Testis (tissue), 3 donors: Measurements from ENCODE around the gene BRI3BP. TPM values are rescaled to one million over a fixed set of nuclear protein-coding genes. Genes with fewer than 3 reads are reported as not detected.

Experiments used
- DNase-seq: peaks from one replicate; pipeline ENCODE4 v3.0.0-alpha.2; 2019
- H3K27ac ChIP-seq, 2 donors: fragments of 200-600 bp; sonication (generic); one replicate each; pipeline ENCODE4 v1.5.1; 2019
- H3K27me3 ChIP-seq: fragments of 200-600 bp; sonication (generic); one replicate; pipeline ENCODE4 v1.5.1; 2019
- H3K36me3 ChIP-seq: fragments of 200-600 bp; sonication (generic); one replicate; pipeline ENCODE4 v1.5.1; 2017; ENCODE audit warnings: low read depth; ENCODE audit errors: missing control alignments
- H3K4me1 ChIP-seq: fragments of 200-600 bp; sonication (generic); one replicate; pipeline ENCODE4 v1.5.1; 2019
- H3K4me3 ChIP-seq, 2 donors: fragments of 200-600 bp; sonication (generic); one replicate each; pipeline ENCODE4 v1.5.1; 2017 to 2019
- H3K9me3 ChIP-seq: fragments of 200-600 bp; sonication (generic); one replicate; pipeline ENCODE4 v1.5.1; 2017
- POLR2A ChIP-seq: fragments of 450-650 bp; IDR thresholded peaks from one replicate; pipeline ENCODE4 v1.6.1; 2017; ENCODE audit warnings: antibody characterized with exemption, mild to moderate bottlenecking, moderate library complexity
- WGBS, 2 donors: methylation state at CpG; one replicate each; pipeline ENCODE4 v1.1.5; 2018; 5-methylcytosine and 5-hydroxymethylcytosine counted together
- intact Hi-C: fragments of 100-400 bp; cut with DNase I; formaldehyde crosslinking; loops from one replicate; pipeline ENCODE4 v1.15.1; 2023; ENCODE audit warnings: low total_unique reads
- polyA plus RNA-seq: library from polyadenylated mRNA; stranded (reverse); fragments of 350-450 nt; fragmentation: Illumina TruSeq; extraction: RNeasy Lipid Tissue Mini Kit (QIAGEN cat#74804); gene quantifications from one replicate; pipeline ENCODE4 v1.2.3, GENCODE V29; 2014; ENCODE audit warnings: low read depth, low replicate concordance; ENCODE audit not compliant: insufficient read depth
- total RNA-seq, 2 donors: library from RNA; depleted of rRNA; stranded (reverse); fragments of >200 nt; gene quantifications; one replicate each; pipeline ENCODE4 v1.2.3, GENCODE V29; 2016
- TF ChIP-seq, protein P1 (sequence below), 3 experiments: fragments of 450-650 bp in 2 of 3; fragments of 200-600 bp in 1 of 3; sonication (generic) in 1 of 3; IDR thresholded peaks; one replicate each; pipeline ENCODE4 v1.5.1; 2016 to 2019; ENCODE audit warnings: antibody characterized with exemption in 3 of 3, mild to moderate bottlenecking in 2 of 3, moderate library complexity in 1 of 3

The BRI3BP gene
- total and polyA plus RNA-seq, 3 donors from 2014 or later = 3.5 to 3.8 (median 3.5) TPM

DNA sequence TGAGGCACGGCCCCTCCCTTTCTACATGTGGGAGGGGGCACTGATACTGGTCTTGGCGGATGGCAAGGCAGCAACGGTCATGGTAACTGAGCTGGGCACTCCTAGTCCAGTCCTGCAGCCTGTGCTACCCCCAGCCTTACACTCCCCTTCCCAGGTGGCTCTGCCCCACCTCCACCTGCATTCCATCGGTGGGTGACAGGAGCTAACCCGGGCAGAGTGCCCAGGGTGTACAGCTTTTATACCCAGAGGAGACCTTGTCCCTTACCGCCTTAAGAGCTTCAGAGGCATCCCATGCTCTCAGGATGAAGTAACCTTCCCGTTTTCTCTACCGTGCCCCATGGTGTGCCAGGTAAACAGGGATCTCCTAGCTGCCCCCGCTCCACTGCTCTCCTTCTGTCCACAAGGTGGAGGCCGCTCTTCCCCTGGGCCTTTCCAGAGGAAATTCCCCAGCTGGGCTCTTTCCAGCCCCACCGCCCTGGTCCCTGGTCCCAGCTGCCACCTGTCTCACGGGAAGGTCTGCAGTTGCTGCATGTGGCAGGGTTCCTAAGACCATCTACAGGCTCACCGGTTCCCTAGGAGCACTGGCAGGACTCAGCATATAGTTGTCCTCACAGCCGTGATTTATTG is 20.5 kb downstream of the BRI3BP start:
- intact Hi-C loops = no loop called here
- H3K27ac ChIP-seq = no peak overlapping the region
- no peak for TF ChIP-seq POLR2A
- TF ChIP-seq, protein P1, sequence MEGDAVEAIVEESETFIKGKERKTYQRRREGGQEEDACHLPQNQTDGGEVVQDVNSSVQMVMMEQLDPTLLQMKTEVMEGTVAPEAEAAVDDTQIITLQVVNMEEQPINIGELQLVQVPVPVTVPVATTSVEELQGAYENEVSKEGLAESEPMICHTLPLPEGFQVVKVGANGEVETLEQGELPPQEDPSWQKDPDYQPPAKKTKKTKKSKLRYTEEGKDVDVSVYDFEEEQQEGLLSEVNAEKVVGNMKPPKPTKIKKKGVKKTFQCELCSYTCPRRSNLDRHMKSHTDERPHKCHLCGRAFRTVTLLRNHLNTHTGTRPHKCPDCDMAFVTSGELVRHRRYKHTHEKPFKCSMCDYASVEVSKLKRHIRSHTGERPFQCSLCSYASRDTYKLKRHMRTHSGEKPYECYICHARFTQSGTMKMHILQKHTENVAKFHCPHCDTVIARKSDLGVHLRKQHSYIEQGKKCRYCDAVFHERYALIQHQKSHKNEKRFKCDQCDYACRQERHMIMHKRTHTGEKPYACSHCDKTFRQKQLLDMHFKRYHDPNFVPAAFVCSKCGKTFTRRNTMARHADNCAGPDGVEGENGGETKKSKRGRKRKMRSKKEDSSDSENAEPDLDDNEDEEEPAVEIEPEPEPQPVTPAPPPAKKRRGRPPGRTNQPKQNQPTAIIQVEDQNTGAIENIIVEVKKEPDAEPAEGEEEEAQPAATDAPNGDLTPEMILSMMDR (IDR thresholded peaks at IDR 0.05) = no peak
- no peaks in the 10 kb centered on the region for H3K36me3 ChIP-seq
- H3K4me3 ChIP-seq = no peak overlapping the region
- H3K4me1 ChIP-seq = no peaks in the 10 kb centered on the region
- no peaks in the 10 kb centered on the region for H3K27me3 ChIP-seq
- 90 to 92% methylated on average over 13 to 14 of the region's 14 CpGs for WGBS, 2 donors
- H3K9me3 ChIP-seq = no peaks in the 10 kb centered on the region
- no peak for DNase-seq

DNA sequence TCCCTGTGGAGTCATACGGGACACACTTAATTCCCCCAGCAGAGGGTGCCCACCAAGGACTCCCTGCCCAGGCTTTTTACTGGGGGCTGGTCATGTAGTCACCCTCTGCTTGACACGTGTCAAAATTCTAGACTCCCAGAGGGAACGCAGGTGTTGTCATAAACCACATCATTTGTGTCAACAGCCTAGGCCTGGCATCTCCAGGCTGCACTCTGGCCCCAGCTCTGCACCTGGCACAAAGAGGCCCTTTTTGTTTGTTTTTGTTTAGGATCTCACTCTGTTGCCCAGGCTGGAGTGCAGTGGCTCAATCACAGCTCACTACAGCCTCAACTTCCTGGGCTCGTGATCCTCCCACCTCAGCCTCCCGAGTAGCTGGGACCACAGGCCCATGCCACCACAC is 21.1 kb downstream of the BRI3BP start:
- no peak overlapping the region for H3K27ac ChIP-seq
- intact Hi-C loops = no loop called here
- WGBS, 2 donors = 90 to 92% methylated on average over 4 to 5 of the region's 5 CpGs
- no peak for DNase-seq
- no peaks in the 10 kb centered on the region for H3K9me3 ChIP-seq
- no peaks in the 10 kb centered on the region for H3K36me3 ChIP-seq
- TF ChIP-seq POLR2A = no peak
- TF ChIP-seq, protein P1 (IDR thresholded peaks at IDR 0.05) = no peak
- H3K4me1 ChIP-seq = no peaks in the 10 kb centered on the region
- no peaks in the 10 kb centered on the region for H3K27me3 ChIP-seq
- no peak overlapping the region for H3K4me3 ChIP-seq

DNA sequence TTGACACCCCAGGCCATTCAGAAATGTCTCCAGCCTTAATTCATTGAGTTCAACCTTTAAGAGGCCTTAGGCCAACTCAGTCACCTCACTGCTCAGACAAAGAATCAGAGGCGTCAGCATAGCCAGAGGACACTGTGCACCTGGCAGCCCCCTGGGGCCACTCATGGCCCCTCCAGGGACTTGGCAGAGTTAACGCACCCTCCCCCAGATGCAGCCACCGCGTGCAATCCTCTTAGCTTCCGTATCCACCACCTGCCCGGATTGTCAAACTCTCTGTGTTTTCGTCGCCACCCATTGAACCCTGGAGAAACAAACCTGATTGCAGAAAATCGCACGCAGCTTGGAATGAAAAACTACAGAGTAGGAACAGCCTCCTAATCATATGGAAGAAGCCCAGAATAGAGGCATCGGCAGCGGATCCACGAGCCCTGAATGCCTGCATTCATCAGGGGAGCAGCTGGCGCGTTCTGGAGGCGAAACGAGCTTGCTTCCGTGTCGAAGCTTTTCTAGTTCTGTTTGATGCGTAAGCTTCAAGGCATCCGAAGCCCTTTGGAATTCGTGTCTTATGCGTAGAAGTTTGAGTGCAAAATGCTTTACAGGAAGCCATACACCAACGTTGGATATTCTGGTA is 22.4 kb downstream of the BRI3BP start:
- WGBS, 2 donors = 90 to 94% methylated on average over 24 of the region's 24 CpGs
- DNase-seq = no peak
- Histone ChIP-seq H3K36me3 (no peaks in the 10 kb centered on the region), H3K27ac (no peak overlapping the region), H3K9me3 (no peaks in the 10 kb centered on the region), H3K4me1 (no peaks in the 10 kb centered on the region), H3K27me3 (no peaks in the 10 kb centered on the region), H3K4me3 (no peak overlapping the region)
- TF ChIP-seq, protein P1 (IDR thresholded peaks at IDR 0.05) = no peak
- no peak for TF ChIP-seq POLR2A
- intact Hi-C loops = no loop called here

DNA sequence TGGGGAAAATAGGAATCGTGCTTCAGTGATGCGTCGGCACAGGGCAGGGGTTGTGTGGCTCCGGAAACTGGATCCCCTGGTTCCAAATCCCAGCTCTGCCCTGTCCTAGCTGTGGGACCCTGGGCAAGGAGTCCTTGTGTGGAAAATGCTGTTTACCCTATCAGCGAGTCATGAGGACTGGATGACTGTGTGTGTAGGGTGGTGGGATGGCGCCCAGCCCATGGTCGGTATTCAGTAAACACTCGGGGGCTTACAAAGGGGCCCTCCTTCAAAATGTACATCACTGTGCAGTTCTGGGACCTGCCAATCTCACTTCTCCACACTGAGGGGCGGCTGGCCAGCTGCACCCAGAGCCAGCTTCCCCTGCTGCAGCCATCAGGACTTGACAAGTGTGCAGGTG is 24.4 kb downstream of the BRI3BP start:
- DNase-seq = no peak
- no peak overlapping the region for H3K4me3 ChIP-seq
- H3K27me3 ChIP-seq = no peaks in the 10 kb centered on the region
- no peaks in the 10 kb centered on the region for H3K4me1 ChIP-seq
- no peak for TF ChIP-seq POLR2A
- TF ChIP-seq, protein P1 (IDR thresholded peaks at IDR 0.05) = no peak
- no peak overlapping the region for H3K27ac ChIP-seq
- WGBS, 2 donors = 96 to 97% methylated on average over 9 of the region's 9 CpGs
- intact Hi-C loops = no loop called here
- H3K36me3 ChIP-seq = no peaks in the 10 kb centered on the region
- no peaks in the 10 kb centered on the region for H3K9me3 ChIP-seq

DNA sequence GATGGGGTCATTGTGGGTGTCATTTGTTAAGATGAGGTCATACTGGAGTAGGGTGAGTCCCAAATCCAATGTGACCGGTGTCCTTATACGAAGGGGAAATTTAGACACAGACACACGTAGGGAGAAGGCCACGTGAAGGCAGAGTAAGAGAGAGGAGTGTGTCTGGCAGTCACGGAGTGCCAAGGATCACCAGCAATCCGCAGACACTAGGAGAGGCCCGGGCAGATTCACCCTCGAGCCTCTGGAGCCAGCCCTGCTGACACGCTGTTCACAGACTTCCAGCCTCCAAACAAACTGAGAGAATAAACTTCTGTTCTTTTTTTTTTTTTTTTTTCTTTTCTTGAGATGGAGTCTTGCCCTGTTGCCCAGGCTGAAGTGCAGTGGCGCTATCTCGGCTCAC is 24.9 kb downstream of the BRI3BP start:
- TF ChIP-seq, protein P1 (IDR thresholded peaks at IDR 0.05) = no peak
- no peak for TF ChIP-seq POLR2A
- no peak overlapping the region for H3K4me3 ChIP-seq
- no peaks in the 10 kb centered on the region for H3K4me1 ChIP-seq
- WGBS, 2 donors = 95 to 96% methylated on average over 11 of the region's 11 CpGs
- H3K36me3 ChIP-seq = no peaks in the 10 kb centered on the region
- H3K9me3 ChIP-seq = no peaks in the 10 kb centered on the region
- no peak for DNase-seq
- H3K27me3 ChIP-seq = no peaks in the 10 kb centered on the region
- no peak overlapping the region for H3K27ac ChIP-seq
- intact Hi-C loops = no loop called here
